Upper lobe of left lung (tissue), 6 donors: ENCODE results near the gene RMDN3. TPM values are rescaled to one million over a fixed set of nuclear protein-coding genes. Genes with fewer than 3 reads are reported as not detected.

Source experiments
- ATAC-seq, 2 donors: fragments of 200-7000 bp; cut with Tn5 transposase; one replicate each; pipeline ENCODE4 v1.9.1; 2022; ENCODE audit warnings: mild to moderate bottlenecking in 2 of 2, moderate library complexity in 2 of 2; ENCODE audit not compliant: low FRiP score in 2 of 2
- DNase-seq, 2 donors: peaks; one replicate each; pipeline ENCODE4 v3.0.0-alpha.2; 2019 to 2020
- H3K27ac ChIP-seq, 4 donors: fragments of 200-600 bp; sonication (generic); one replicate each; pipeline ENCODE4 v1.5.1; 2016 to 2019
- H3K27me3 ChIP-seq, 4 donors: fragments of 200-600 bp; sonication (generic); one replicate each; pipeline ENCODE4 v1.5.1; 2017 to 2019
- H3K36me3 ChIP-seq, 4 donors: fragments of 200-600 bp; sonication (generic); one replicate each; pipeline ENCODE4 v1.5.1; 2016 to 2019
- H3K4me1 ChIP-seq, 4 donors: fragments of 200-600 bp; sonication (generic); one replicate each; pipeline ENCODE4 v1.5.1; 2018 to 2019
- H3K4me3 ChIP-seq, 4 donors: fragments of 200-600 bp; sonication (generic); one replicate each; pipeline ENCODE4 v1.5.1; 2017 to 2019; ENCODE audit warnings: mild to moderate bottlenecking in 2 of 4, moderate library complexity in 1 of 4
- H3K9me3 ChIP-seq, 4 donors: fragments of 200-600 bp; sonication (generic); one replicate each; pipeline ENCODE4 v1.5.1; 2018 to 2019
- CTCF ChIP-seq, 6 experiments: fragments of 450-650 bp in 4 of 6; fragments of 200-600 bp in 2 of 6; sonication (generic) in 2 of 6; IDR thresholded peaks; one replicate each; pipeline ENCODE4 v1.5.1; 2016 to 2019; ENCODE audit warnings: antibody characterized with exemption in 6 of 6
- EP300 ChIP-seq, 4 donors: sonication (generic); formaldehyde crosslinking; IDR thresholded peaks; one replicate each; pipeline ENCODE4 v1.5.1; 2017; ENCODE audit warnings: antibody characterized with exemption in 4 of 4, control low read depth in 2 of 4
- POLR2A ChIP-seq, 4 donors: fragments of 450-650 bp; IDR thresholded peaks; one replicate each; pipeline ENCODE4 v1.5.1; 2016 to 2017; ENCODE audit warnings: antibody characterized with exemption in 4 of 4, mild to moderate bottlenecking in 2 of 4
- POLR2AphosphoS5 ChIP-seq, 2 donors: sonication (generic); formaldehyde crosslinking; IDR thresholded peaks; one replicate each; pipeline ENCODE4 v1.5.1; 2017; ENCODE audit warnings: antibody characterized with exemption in 2 of 2
- WGBS, 2 donors: methylation state at CpG; one replicate each; pipeline ENCODE4 v1.1.5; 2017 to 2018; 5-methylcytosine and 5-hydroxymethylcytosine counted together
- total RNA-seq, 6 donors: library from RNA; depleted of rRNA in 4 of 6; stranded (reverse); fragments of >200 nt in 4 of 6; gene quantifications; one replicate each; pipeline versions ENCODE4 v1.1.0 to v1.2.1, GENCODE V29; 2016 to 2021
- donor health status: DM: no; HTN: no; CAD: no; lungs with moderate emphysema.
- donor health status: DM: no; HTN: yes; CAD: no; lungs with severe emphysema.

RMDN3 gene
- total RNA-seq, result 100 to 1,000 TPM in 4 of 6 donors, 10 to 100 TPM in 2; 57.3 to 123 (median 105) TPM

GRCh38 chr15:40754883-40755811 lies at the start of gene RMDN3:
RMDN3 (minus strand) TSS chr15:40755254; CDS start chr15:40754783, 471 bp downstream.
- TF ChIP-seq POLR2A (IDR thresholded peaks at IDR 0.05) (peak in 3 of 4 donors; percentile 51 to 90 (median 85)), EP300 (IDR thresholded peaks at IDR 0.05) (no peak), POLR2AphosphoS5 (IDR thresholded peaks at IDR 0.05) (peak; percentile 85), CTCF (IDR thresholded peaks at IDR 0.05) (peak in 5 of 6 experiments; percentile 23 to 54 (median 31))
- ATAC-seq, result peak; percentile 99 to 100
- DNase-seq, result peak; percentile 96 to 99
- Histone ChIP-seq H3K27me3 (no peaks in the 10 kb centered on the region), H3K36me3 (peaks cover 6 to 24% (median 13%) of the 10 kb centered on the region in 4 donors), H3K27ac (peak within 1 kb of the TSS; percentile 79 to 93 (median 90)), H3K4me3 (peak within 1 kb of the TSS; percentile 75 to 97 (median 89)), H3K9me3 (no peaks in the 10 kb centered on the region), H3K4me1 (peaks cover 10 to 24% (median 20%) of the 10 kb centered on the region in 4 donors)
- WGBS, 2 donors, result 1 to 2% methylated on average over 20 to 66 of the region's 66 CpGs

GRCh38 chr15:40803688-40804087 lies 48.6 kb upstream of the RMDN3 start:
- TF ChIP-seq POLR2AphosphoS5 (IDR thresholded peaks at IDR 0.05) (no peak), EP300 (IDR thresholded peaks at IDR 0.05) (no peak), POLR2A (IDR thresholded peaks at IDR 0.05) (no peak), CTCF (IDR thresholded peaks at IDR 0.05) (no peak)
- Histone ChIP-seq H3K4me1 (peaks cover 6 to 32% (median 19%) of the 10 kb centered on the region in 4 donors), H3K4me3 (no peak overlapping the region), H3K27me3 (no peaks in the 10 kb centered on the region), H3K9me3 (no peaks in the 10 kb centered on the region), H3K27ac (no peak overlapping the region), H3K36me3 (peaks cover 0 to 3% (median 0%) of the 10 kb centered on the region in 4 donors)
- 87 to 100% methylated on average over 1 of the region's 1 CpG for WGBS, 2 donors
- ATAC-seq (no peak), DNase-seq (no peak)

GRCh38 chr15:40803076-40803475 lies 48.0 kb upstream of the RMDN3 start:
- WGBS, 2 donors, result 83 to 97% methylated on average over 2 of the region's 2 CpGs

GRCh38 chr15:40799523-40799922 lies 44.5 kb upstream of the RMDN3 start:
- Histone ChIP-seq H3K27ac (no peak overlapping the region), H3K4me3 (no peak overlapping the region), H3K9me3 (no peaks in the 10 kb centered on the region), H3K36me3 (peaks cover 0 to 3% (median 0%) of the 10 kb centered on the region in 4 donors), H3K4me1 (peaks cover 9 to 20% (median 12%) of the 10 kb centered on the region in 4 donors), H3K27me3 (no peaks in the 10 kb centered on the region)
- no peak for TF ChIP-seq POLR2A (IDR thresholded peaks at IDR 0.05)
- TF ChIP-seq CTCF (IDR thresholded peaks at IDR 0.05), result no peak
- TF ChIP-seq EP300 (IDR thresholded peaks at IDR 0.05), result no peak
- TF ChIP-seq POLR2AphosphoS5 (IDR thresholded peaks at IDR 0.05), result no peak
- DNase-seq, result no peak
- WGBS, 2 donors, result 96% methylated on average over 3 of the region's 3 CpGs
- ATAC-seq, result no peak

More at GRCh38 chr15:40803076-40803475, 48.0 kb upstream of the RMDN3 start:
- Histone ChIP-seq H3K27me3 (no peaks in the 10 kb centered on the region), H3K36me3 (peaks cover 0 to 3% (median 0%) of the 10 kb centered on the region in 4 donors), H3K4me1 (peaks cover 6 to 26% (median 13%) of the 10 kb centered on the region in 4 donors), H3K9me3 (no peaks in the 10 kb centered on the region), H3K4me3 (no peak overlapping the region), H3K27ac (no peak overlapping the region)
- TF ChIP-seq POLR2A (IDR thresholded peaks at IDR 0.05), result no peak
- no peak for TF ChIP-seq CTCF (IDR thresholded peaks at IDR 0.05)
- TF ChIP-seq EP300 (IDR thresholded peaks at IDR 0.05), result no peak
- no peak for TF ChIP-seq POLR2AphosphoS5 (IDR thresholded peaks at IDR 0.05)
- ATAC-seq (no peak), DNase-seq (no peak)
